22Rv1 (cell line): ENCODE measurements around the gene MX1.

Experiments
- H3K27ac ChIP-seq: fragments of 450-650 bp; 2 replicates; pipeline ENCODE4 v1.5.1; 2017
- ZFX ChIP-seq: fragments of 450-650 bp; IDR thresholded peaks from 2 replicates; pipeline ENCODE4 v1.6.1; 2017; ENCODE audit warnings: antibody characterized with exemption, borderline replicate concordance
- TF ChIP-seq, protein P1 (sequence below): fragments of 450-650 bp; IDR thresholded peaks from 2 replicates; pipeline ENCODE4 v1.5.1; 2017; ENCODE audit warnings: mild to moderate bottlenecking

Gene MX1

DNA sequence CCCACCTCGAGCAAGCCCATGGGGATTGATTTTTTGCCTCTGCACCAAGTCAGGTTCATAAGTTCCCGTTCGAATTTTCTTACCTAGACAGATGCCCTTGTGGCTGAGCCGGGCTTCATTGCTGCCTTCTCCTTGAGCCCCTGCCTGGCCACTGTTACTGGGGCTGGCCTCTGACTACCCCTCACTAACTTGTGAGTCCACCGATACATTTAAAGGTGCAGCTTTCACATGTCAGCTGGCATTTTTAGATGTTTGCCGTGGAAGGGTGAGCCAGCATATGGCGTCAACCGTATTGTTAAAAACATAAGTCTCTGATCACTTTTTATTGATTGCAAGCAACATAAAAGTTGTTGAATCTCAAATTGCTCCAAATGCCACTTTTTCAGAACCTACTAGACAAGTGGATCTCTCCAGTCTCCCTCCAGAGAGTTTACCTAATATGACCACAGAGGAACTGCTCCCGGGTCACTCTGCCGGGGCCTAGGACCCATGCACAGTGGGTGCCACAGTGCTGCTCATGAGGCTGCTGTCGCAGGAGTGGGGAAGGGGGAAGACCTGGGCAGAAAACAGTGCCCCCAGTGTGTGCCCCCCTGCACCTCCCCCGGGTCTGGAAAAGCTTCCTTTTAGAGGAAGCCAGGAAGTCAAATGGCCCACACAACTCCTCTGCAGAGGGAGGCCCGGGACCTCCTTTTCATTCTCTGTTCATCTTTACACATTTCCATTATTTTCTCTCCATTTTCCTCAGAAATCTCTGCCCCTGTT lies 18.8 kb downstream of the MX1 start:
- H3K27ac ChIP-seq = no peak overlapping the region
- TF ChIP-seq ZFX = no peak
- TF ChIP-seq, protein P1, sequence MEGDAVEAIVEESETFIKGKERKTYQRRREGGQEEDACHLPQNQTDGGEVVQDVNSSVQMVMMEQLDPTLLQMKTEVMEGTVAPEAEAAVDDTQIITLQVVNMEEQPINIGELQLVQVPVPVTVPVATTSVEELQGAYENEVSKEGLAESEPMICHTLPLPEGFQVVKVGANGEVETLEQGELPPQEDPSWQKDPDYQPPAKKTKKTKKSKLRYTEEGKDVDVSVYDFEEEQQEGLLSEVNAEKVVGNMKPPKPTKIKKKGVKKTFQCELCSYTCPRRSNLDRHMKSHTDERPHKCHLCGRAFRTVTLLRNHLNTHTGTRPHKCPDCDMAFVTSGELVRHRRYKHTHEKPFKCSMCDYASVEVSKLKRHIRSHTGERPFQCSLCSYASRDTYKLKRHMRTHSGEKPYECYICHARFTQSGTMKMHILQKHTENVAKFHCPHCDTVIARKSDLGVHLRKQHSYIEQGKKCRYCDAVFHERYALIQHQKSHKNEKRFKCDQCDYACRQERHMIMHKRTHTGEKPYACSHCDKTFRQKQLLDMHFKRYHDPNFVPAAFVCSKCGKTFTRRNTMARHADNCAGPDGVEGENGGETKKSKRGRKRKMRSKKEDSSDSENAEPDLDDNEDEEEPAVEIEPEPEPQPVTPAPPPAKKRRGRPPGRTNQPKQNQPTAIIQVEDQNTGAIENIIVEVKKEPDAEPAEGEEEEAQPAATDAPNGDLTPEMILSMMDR = no peak

DNA sequence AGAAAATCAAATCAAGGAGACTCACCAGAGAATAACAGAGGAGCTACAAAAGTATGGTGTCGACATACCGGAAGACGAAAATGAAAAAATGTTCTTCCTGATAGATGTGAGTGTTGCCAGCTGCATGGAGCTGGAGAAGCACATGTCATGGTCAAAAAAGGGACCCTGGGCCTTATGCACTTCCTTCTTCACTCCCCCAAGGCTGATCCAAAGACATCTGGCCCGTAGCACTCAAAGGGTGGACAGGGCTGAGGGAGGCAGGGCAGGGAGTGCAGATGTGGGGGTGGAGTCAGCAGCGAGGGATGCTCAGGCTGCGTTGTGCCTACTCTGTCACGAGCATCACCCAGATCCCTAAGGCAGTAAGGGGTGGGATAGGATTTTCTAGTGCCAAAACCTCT lies 19.4 kb downstream of the MX1 start:
- no peak overlapping the region for H3K27ac ChIP-seq

DNA sequence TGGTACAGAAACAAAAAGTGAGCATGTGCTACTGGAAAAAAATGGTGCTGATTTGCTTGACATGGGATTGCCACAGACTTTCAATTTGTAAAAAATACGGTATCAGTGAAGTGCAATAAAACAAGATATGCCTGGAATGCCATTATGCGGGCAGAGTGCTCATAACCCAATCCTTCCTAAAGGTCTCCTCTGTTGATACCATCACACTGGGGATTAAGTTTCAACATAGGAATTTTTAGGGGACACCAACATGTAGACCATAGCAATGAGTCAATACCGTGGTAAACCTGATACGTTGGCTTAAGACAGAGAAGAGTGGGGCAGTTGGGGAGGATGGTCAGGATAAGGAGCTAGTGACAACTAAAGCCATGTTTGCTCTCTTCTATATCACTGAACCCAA lies 20.5 kb downstream of the MX1 start:
- no peak overlapping the region for H3K27ac ChIP-seq
- TF ChIP-seq, protein P1 = no peak
- TF ChIP-seq ZFX = no peak

More for the DNA sequence above, 19.4 kb downstream of the MX1 start:
- TF ChIP-seq, protein P1 = no peak
- no peak for TF ChIP-seq ZFX

DNA sequence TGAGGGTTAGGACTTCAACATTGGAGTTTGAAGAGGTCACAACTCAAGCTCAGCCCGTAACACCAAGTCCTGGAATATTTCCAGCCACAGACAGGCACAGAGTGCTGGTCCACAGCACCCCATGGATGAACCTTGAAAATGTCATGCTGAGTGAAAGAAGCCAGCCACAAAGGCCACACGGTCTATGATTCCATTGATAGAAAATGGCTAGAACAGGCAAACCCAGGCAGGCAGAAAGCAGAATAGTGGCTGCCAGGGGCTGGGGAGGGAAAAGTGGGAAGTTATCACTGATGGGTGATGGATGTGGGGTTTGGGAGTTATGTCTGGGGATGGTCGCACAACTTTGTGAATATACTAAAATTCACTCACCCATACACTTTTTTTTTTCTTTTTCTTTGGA lies 21.3 kb downstream of the MX1 start:
- H3K27ac ChIP-seq = no peak overlapping the region

DNA sequence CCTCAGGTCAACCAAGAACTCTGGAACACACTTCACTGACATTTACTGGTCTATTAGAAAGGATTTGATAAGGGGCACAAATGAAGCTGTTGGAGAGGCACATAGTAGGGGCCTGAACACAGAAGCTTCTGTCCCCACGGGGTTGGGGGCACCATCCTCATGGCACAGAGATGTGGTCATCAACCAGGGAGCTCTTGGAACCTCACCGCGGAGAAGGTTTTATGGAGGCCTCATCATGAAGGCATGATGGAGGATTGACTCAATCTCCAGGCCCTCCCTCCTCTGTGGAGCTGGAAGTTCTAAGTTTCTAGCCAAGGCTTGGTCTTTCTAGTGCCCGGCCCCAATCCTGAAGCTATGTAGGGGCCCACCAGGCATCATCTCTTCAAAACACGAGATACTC lies 23.6 kb downstream of the MX1 start:
- H3K27ac ChIP-seq = no peak overlapping the region
- no peak for TF ChIP-seq ZFX
- TF ChIP-seq, protein P1 = no peak

More for the DNA sequence above, 21.3 kb downstream of the MX1 start:
- TF ChIP-seq, protein P1 = no peak
- no peak for TF ChIP-seq ZFX

DNA sequence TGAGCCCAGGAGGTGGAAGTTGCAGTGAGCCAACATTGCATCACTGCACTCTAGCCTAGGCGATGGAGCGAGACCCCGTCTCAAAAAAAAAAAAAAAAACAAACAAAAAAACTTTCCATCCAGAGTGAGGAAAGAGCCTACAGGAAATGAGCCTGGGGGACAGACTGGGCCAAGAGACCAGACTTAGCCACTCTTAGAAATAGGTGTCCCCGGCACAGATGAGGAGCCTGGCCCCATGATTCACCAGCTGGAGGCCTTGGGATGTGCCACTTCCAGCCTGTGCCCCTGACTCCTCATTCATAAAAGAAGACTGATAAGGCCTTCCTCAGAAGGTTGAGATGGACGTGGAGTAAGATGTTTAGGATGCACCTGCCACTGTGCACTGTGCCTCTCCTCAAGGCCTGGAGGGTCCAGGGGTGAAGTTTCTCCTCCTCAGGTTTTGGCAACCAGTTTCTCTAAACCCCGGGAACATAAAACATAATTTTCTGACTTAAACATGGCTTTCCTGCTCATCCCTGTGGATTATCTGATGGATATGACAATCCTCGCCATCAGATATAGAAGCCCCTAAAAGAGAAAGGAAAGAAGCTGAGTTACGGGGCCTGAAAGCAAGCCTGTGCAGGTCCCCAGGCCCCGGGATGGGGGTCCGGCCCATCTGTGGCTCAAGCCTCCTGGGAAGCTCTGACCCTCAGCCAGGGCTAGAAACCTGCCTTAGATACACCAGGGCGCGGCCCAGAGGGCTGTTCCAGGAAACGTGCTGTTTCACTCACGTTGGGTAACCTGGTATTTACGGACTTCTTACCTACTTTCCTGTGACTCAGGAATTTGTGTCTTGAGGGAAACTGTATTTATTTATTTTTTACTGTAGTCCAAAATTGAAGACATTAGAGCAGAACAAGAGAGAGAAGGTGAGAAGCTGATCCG lies 26.0 kb downstream of the MX1 start:
- no peak overlapping the region for H3K27ac ChIP-seq
- TF ChIP-seq, protein P1 = no peak
- TF ChIP-seq ZFX = no peak
